ENCODE results near the gene RPL7A.

RPL7A gene

GRCh38 chr9:133361507-133362092 lies 13.6 kb downstream of the RPL7A start:
- no peak for FAIRE-seq
- TF ChIP-seq POLR2A (IDR thresholded peaks at IDR 0.05; ENCODE audit: low read depth, low read length) (peak; percentile 51), POU2F2 (IDR thresholded peaks at IDR 0.05; ENCODE audit: low read depth, low read length) (0 out of 2 replicates have a peak, but pooled peaks have one; percentile 6), PAX5 (IDR thresholded peaks at IDR 0.05; ENCODE audit: insufficient read depth, low read length, severe bottlenecking) (no peak)

GRCh38 chr9:133362359-133363044 lies 14.5 kb downstream of the RPL7A start:
- FAIRE-seq (no peak), DNase-seq (ENCODE audit: insufficient read length, low spot score) (no peak)

More at GRCh38 chr9:133361507-133362092, 13.6 kb downstream of the RPL7A start:
- no peak for DNase-seq (ENCODE audit: insufficient read length, low spot score)

GRCh38 chr9:133366435-133366834 lies 18.4 kb downstream of the RPL7A start:
- no peak for TF ChIP-seq PAX5 (IDR thresholded peaks at IDR 0.05; ENCODE audit: insufficient read depth, low read length, severe bottlenecking)
- TF ChIP-seq POLR2AphosphoS5 (IDR thresholded peaks at IDR 0.05; ENCODE audit: low read depth, low read length), result no peak
- no peak for FAIRE-seq

More at GRCh38 chr9:133362359-133363044, 14.5 kb downstream of the RPL7A start:
- peak; percentile 50; the same call in 1 of the 2 replicates for TF ChIP-seq POLR2AphosphoS5 (IDR thresholded peaks at IDR 0.05; ENCODE audit: low read depth, low read length)
- TF ChIP-seq PAX5 (IDR thresholded peaks at IDR 0.05; ENCODE audit: insufficient read depth, low read length, severe bottlenecking), result no peak

GRCh38 chr9:133367221-133367620 lies 19.2 kb downstream of the RPL7A start:
- no peak for FAIRE-seq

More at GRCh38 chr9:133366435-133366834, 18.4 kb downstream of the RPL7A start:
- no peak for DNase-seq (ENCODE audit: insufficient read length, low spot score)

GRCh38 chr9:133367778-133368177 lies 19.8 kb downstream of the RPL7A start:
- no peak for DNase-seq (ENCODE audit: insufficient read length, low spot score)
- FAIRE-seq, result no peak
- no peak for TF ChIP-seq POLR2A (IDR thresholded peaks at IDR 0.05; ENCODE audit: low read depth, low read length)
- TF ChIP-seq TAF1 (IDR thresholded peaks at IDR 0.05; ENCODE audit: low read depth, low read length), result no peak
- TF ChIP-seq POLR2AphosphoS5 (IDR thresholded peaks at IDR 0.05; ENCODE audit: low read depth, low read length), result no peak
- no peak for TF ChIP-seq PAX5 (IDR thresholded peaks at IDR 0.05; ENCODE audit: insufficient read depth, low read length, severe bottlenecking)
- no peak for TF ChIP-seq POU2F2 (IDR thresholded peaks at IDR 0.05; ENCODE audit: low read depth, low read length)
- no peak for TF ChIP-seq SPI1 (IDR thresholded peaks at IDR 0.05; ENCODE audit: low read depth, low read length)

More at GRCh38 chr9:133367221-133367620, 19.2 kb downstream of the RPL7A start:
- TF ChIP-seq POLR2A (IDR thresholded peaks at IDR 0.05; ENCODE audit: low read depth, low read length) (no peak), SPI1 (IDR thresholded peaks at IDR 0.05; ENCODE audit: low read depth, low read length) (no peak), PAX5 (IDR thresholded peaks at IDR 0.05; ENCODE audit: insufficient read depth, low read length, severe bottlenecking) (no peak), TAF1 (IDR thresholded peaks at IDR 0.05; ENCODE audit: low read depth, low read length) (no peak), POU2F2 (IDR thresholded peaks at IDR 0.05; ENCODE audit: low read depth, low read length) (no peak), POLR2AphosphoS5 (IDR thresholded peaks at IDR 0.05; ENCODE audit: low read depth, low read length) (no peak)
- no peak for DNase-seq (ENCODE audit: insufficient read length, low spot score)

- no peak for FAIRE-seq
- no peak for DNase-seq (ENCODE audit: insufficient read length, low spot score)
- TF ChIP-seq POLR2A (IDR thresholded peaks at IDR 0.05; ENCODE audit: low read depth, low read length) (no peak), POU2F2 (IDR thresholded peaks at IDR 0.05; ENCODE audit: low read depth, low read length) (no peak), PAX5 (IDR thresholded peaks at IDR 0.05; ENCODE audit: insufficient read depth, low read length, severe bottlenecking) (no peak), TAF1 (IDR thresholded peaks at IDR 0.05; ENCODE audit: low read depth, low read length) (no peak), SPI1 (IDR thresholded peaks at IDR 0.05; ENCODE audit: low read depth, low read length) (no peak), POLR2AphosphoS5 (IDR thresholded peaks at IDR 0.05; ENCODE audit: low read depth, low read length) (no peak)
Measured at GRCh38 chr9:133368249-133368881, 20.3 kb downstream of the RPL7A start.

- FAIRE-seq (no peak), DNase-seq (ENCODE audit: insufficient read length, low spot score) (no peak)
- no peak for TF ChIP-seq POLR2AphosphoS5 (IDR thresholded peaks at IDR 0.05; ENCODE audit: low read depth, low read length)
- no peak for TF ChIP-seq TAF1 (IDR thresholded peaks at IDR 0.05; ENCODE audit: low read depth, low read length)
- TF ChIP-seq POLR2A (IDR thresholded peaks at IDR 0.05; ENCODE audit: low read depth, low read length), result no peak
- no peak for TF ChIP-seq PAX5 (IDR thresholded peaks at IDR 0.05; ENCODE audit: insufficient read depth, low read length, severe bottlenecking)
Measured at GRCh38 chr9:133369422-133369821, 21.4 kb downstream of the RPL7A start.

GRCh38 chr9:133369933-133370332 lies 21.9 kb downstream of the RPL7A start:
- no peak for TF ChIP-seq POLR2A (IDR thresholded peaks at IDR 0.05; ENCODE audit: low read depth, low read length)
- TF ChIP-seq PAX5 (IDR thresholded peaks at IDR 0.05; ENCODE audit: insufficient read depth, low read length, severe bottlenecking), result no peak
- TF ChIP-seq POLR2AphosphoS5 (IDR thresholded peaks at IDR 0.05; ENCODE audit: low read depth, low read length), result no peak
- TF ChIP-seq TAF1 (IDR thresholded peaks at IDR 0.05; ENCODE audit: low read depth, low read length), result no peak
- TF ChIP-seq POU2F2 (IDR thresholded peaks at IDR 0.05; ENCODE audit: low read depth, low read length), result no peak
- no peak for TF ChIP-seq SPI1 (IDR thresholded peaks at IDR 0.05; ENCODE audit: low read depth, low read length)
- FAIRE-seq (no peak), DNase-seq (ENCODE audit: insufficient read length, low spot score) (no peak)

- FAIRE-seq (no peak), DNase-seq (ENCODE audit: insufficient read length, low spot score) (no peak)
- TF ChIP-seq PAX5 (IDR thresholded peaks at IDR 0.05; ENCODE audit: insufficient read depth, low read length, severe bottlenecking) (no peak), POLR2AphosphoS5 (IDR thresholded peaks at IDR 0.05; ENCODE audit: low read depth, low read length) (no peak), SPI1 (IDR thresholded peaks at IDR 0.05; ENCODE audit: low read depth, low read length) (no peak), POLR2A (IDR thresholded peaks at IDR 0.05; ENCODE audit: low read depth, low read length) (no peak), POU2F2 (IDR thresholded peaks at IDR 0.05; ENCODE audit: low read depth, low read length) (no peak), TAF1 (IDR thresholded peaks at IDR 0.05; ENCODE audit: low read depth, low read length) (no peak)
Measured at GRCh38 chr9:133370685-133371084, 22.7 kb downstream of the RPL7A start.

Data from GM12891 (cell line).